IPS-18c (cell line): ENCODE measurements around the gene NDST1.
"Not testable (repeated sequence)": the region's sequence is repeated elsewhere in the genome, so short reads cannot be mapped to it uniquely, and the experiment has no call there.

Experiments used
- H3K4me3 ChIP-seq: 2 replicates; pipeline ENCODE4 v1.7.0; 2013; ENCODE audit warnings: low read depth, mild to moderate bottlenecking, low read length, moderate library complexity; ENCODE audit not compliant: insufficient read depth
- H3K9me3 ChIP-seq: one replicate; pipeline ENCODE4 v1.6.1; 2013; ENCODE audit warnings: mild to moderate bottlenecking, low read length, moderate library complexity; ENCODE audit not compliant: control insufficient read depth, insufficient read depth

Gene NDST1

DNA sequence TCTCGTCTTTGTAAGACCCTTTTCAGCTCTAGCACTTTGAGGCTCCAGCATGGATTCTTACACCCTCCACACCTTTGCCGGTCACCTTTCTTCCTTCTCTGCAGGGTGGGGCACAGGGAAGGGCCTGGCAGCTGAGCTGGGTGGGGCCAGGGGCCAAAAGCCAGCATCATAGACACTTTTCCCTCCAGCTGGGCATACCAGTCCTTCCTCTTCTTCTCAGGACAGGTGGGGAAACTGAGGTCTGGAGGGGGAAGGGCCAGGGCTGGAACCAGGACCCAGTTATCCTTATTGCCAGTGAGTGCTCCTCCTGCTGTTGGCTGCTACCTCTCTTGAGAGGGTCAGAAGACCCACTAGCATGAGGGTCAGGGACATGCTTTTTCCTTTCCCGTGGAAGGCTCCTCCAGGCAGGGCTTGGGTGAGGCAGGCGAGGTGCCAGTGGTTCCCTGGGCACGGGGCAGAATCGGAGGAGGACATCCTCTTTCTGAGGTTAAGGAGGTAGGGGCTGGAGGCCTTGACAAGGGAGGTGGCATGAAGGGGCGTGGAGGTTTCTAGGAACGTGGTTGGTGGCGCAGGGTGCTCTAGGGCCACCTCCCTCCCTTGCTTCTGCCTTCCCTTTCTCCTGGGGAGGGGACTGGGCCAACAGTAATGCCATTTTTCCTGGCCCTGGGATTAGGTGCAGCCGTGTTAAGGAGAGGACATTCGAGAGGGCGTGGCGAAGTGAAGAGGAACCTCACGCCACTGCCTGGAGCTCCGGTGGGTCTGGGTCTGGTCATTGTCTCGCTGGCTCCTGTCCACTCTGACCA, at the start of gene NDST1:
Gene NDST1, plus strand, starts transcription at position 658 of the 803 bp plus-strand sequence. CDS start 13,124 bp downstream, outside the sequence.
- Histone ChIP-seq H3K4me3 (no peak within 1 kb of the TSS), H3K9me3 (peaks cover 2% of the 10 kb centered on the region)

DNA sequence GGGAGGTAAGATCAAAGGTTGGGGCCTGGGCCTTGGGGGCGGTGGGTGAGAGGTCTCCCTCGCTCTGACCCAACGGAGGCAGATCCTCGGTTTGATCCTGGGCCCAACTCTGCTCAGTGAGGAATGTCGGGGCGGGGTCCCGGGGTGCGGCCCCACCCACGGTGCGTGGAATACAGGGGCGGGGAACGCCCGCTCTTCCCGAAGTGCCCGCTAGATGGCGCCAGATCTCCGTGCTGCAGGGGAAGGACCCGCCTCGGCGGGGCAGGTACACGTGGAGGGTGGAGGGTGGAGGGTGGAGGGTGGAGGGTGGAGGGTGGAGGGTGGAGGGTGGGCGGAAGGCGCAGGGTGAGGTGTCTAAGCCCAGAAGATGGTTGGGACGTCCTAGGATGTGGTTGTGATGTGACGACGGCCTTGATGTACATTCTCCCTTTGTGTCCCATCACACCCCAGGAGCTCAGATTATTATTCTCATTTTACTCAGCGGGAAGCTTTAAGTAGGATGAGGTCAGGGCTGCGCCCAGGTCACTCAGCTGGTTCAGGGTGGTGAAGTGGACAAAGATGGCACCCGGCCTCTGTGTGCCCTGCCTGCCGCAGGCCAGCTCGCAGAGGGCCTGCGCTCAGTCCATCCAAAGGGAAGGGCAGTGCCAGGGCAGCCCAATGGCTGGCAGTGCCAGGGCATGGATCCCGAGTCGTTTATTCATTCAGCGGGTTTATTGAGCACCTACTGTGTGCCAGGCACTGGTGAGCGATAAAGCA, 49.0 kb upstream of the NDST1 start:
- Histone ChIP-seq H3K4me3 (no peak overlapping the region), H3K9me3 (no peaks in the 10 kb centered on the region)

DNA sequence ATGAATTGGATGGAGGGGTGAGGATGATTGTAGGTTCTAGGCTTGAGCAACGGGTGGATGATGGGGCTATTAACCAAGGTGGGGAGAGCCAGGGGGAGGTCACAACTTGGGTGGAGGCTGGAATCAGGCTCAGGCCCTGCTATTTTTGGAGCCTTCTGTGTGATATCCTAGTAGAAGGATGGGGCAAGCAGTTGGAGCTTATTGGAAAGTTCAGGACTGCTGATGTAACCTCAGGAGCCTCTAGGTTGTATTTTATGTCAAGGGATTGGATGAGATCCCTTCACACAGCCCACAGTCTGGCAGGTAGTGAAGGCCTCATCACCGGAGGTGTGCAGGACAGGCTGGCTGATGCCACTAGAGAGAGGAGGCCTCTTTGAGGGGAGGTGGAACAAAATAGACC, 47.1 kb upstream of the NDST1 start:
- H3K9me3 ChIP-seq, result no peaks in the 10 kb centered on the region
- no peak overlapping the region for H3K4me3 ChIP-seq

DNA sequence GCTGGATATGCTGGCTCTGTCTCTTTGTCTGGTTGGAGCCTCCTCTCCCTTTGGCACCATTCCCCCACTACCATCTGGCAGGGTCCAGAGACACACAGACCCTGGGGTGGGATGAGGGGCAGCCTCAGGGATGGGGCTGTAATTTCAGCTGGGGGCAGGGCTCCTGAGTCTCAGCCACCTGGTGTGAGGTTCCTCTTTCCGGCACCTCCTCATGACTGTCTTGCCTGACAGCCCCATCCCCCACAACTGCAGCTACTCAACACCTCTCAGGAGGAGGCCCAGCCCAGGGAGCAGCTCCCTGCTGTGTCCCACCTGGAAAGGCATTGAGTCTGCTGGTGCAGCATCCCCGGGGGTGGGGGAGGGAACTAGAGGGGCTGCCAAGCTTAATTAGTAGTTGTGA, 46.7 kb upstream of the NDST1 start:
- H3K4me3 ChIP-seq, result no peak overlapping the region; the same call in 1 of the 2 replicates
- no peaks in the 10 kb centered on the region for H3K9me3 ChIP-seq

DNA sequence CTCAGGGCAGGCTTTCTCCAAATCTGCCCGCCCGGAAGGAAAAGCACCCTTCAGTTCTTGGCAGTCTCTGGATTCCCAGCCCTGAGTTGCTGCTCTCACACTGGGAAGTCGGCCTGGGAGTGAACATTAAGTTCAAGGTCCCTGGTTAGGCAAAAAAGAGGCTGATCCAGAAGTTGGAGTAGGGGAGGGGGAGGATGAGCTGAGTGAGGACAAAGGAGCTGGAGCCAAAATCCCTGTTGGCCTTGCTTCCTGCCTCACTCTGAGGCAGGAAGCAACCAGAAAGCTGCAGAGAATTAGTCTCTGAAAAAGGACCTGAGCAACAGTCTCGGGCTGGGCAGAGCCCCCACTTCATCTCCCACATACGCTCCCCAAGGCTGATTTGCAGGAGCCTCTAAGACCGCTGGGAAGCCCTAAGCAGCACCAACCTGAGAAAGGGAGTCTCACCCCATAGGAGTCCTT, 43.3 kb upstream of the NDST1 start:
- H3K4me3 ChIP-seq, result no peak overlapping the region

DNA sequence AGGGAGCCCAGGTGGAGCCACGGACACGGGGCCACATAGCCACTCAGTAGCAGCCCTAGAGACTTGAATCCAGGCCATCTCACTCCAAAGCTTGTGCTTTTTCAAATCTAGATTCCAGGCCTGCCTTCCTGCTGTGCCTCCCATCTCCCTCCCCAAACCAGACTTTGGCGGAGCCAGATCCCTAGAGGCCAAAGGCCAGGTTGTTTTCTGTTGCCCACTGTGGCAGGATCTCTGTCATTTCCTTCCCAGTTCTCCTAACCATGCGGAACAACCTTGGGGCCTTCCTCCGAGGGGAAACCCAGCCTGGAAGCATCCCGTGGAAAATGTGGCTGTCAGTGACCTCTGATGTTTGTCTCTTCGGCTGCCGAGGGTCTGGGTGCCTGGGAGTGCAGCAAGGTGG, 42.0 kb upstream of the NDST1 start:
- no peaks in the 10 kb centered on the region for H3K9me3 ChIP-seq
- no peak overlapping the region for H3K4me3 ChIP-seq

More for the DNA sequence above, 43.3 kb upstream of the NDST1 start:
- H3K9me3 ChIP-seq, result no peaks in the 10 kb centered on the region

DNA sequence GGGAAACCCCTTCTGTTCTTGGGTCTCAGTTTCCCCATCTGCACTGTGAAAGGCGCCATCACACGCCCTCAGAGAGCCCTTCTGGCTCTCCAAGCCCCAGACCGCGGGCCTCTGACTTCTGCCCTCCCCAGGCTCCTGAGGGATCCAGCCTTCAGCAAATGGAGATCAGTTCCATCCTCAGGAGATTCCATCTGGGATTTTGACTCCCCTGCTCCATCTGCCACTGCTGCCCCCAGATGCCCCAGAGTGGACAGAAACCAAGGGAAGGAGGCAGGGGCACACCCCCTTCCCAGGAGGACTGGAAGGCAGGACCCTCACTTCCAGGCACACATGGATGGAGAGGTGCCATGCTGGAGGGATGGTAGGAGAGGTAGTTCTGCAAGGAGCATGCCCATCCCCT, 39.7 kb upstream of the NDST1 start:
- no peaks in the 10 kb centered on the region for H3K9me3 ChIP-seq
- H3K4me3 ChIP-seq, result no peak overlapping the region

DNA sequence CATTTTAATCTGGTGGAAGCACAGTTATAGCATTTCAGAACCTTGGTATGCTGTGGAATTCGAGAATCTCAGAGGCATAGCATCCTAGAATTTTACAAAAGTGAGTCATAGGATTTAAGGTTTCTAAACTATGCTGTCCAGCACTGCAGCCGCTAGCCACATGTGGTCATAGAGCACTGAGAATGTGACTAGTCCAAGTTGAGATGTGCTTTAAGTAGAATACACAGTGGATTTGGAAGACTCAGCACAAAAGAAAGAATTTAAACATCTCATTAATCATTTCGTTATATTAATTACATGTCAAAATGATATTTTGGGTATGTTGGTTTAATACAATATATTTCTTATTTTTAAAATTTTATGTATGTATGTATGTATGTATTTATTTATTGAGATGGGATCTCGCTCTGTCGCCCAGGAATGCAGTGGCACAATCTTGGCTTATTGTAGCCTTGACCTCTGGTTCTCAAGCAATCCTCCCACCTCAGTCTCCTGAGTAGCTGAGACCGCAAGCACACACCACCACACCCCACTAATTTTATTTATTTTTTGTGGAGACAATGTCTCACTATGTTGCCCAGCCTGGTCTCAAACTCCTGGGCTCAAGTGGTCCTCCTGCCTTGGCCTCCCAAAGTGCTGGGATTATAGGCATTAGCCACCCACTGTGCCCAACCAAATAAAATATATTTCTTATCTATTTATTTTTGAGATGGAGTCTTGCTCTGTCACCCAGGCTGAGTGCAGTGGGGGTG, 38.0 kb upstream of the NDST1 start:
- H3K9me3 ChIP-seq, result no peaks in the 10 kb centered on the region

DNA sequence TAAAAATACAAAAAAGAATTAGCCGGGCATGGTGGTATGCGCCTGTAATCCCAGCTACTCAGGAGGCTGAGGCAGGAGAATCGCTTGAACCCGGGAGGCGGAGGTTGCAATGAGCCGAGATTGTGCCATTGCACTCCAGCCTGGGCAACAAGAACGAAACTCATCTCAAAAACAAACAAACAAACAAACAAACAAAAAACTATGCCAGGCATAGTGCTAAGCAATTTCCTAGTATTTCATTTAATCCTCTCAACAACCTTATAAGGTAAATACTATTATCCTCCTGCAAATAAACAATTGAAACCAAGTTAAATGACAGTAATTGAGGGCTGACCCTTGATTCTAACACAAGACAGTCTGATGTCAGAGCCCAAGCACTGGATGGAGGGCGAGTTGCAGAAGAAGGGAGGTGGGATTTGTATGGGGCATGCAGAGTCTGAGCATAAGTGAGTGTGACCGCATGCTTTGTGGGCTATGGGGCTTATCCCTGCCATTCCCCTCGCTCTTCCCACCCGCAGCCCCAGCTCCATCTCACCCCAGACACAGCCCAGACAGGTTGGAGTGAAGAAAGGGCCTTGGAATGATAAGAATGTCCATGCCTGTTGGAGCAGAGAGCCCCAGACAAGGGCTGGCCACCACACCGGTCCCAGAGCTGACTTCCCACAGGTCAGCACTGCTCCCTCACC, 34.1 kb upstream of the NDST1 start:
- Histone ChIP-seq H3K9me3 (no peaks in the 10 kb centered on the region), H3K4me3 (no peak overlapping the region)

More for the DNA sequence above, 38.0 kb upstream of the NDST1 start:
- H3K4me3 ChIP-seq, result no peak overlapping the region

DNA sequence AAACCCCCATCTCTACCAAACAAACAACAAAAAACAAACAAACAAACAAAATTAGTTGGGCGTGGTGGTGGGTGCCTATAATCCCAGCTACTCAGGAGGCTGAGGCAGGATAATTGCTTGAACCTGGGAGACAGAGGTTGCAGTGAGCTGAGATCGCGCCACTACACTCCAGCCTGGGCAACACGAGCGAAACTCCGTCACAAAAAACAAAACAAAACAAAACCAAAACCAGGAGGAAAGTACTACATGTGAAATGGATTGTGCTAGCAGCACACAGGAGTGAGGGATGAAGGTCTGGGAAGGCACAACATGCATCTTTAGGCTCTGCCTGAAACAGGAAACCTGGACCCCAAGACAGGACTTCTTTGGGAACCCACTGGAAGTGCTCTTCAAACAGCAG, 31.4 kb upstream of the NDST1 start:
- not testable (repeated sequence) for H3K4me3 ChIP-seq, H3K9me3 ChIP-seq

DNA sequence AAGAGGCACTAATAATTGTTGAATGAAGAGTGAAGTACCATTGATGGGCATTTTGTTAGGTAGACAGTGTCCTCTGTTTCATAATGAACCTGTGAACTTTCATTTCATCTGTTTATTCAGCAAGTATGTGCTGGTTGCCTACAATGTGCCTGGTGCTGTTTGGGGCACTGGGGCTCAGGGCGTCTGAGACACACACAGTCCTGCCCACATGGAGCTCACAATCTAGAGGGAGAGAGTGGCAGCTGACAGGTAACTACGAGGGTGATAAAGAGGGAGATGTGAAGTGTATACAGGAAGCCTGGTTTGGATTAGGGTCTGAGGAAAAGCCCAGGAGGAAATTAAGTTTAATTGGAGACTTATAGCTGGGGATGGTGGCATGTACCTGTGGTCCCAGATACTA, 28.5 kb upstream of the NDST1 start:
- no peaks in the 10 kb centered on the region for H3K9me3 ChIP-seq

DNA sequence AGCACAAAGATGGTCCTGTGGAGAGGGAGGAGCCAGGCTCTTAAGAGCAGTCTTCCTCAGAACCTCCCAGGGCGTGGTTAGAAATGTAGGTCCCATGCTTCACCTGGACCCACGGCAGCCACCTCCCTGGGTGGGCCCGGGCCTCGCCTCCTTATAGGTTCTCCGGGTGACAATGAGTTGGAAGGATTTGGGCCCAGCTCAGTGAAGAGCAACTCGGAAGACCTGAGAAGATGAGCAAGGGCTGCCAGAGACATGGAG, 26.3 kb upstream of the NDST1 start:
- Histone ChIP-seq H3K9me3 (no peaks in the 10 kb centered on the region), H3K4me3 (no peak overlapping the region)

More for the DNA sequence above, 28.5 kb upstream of the NDST1 start:
- no peak overlapping the region for H3K4me3 ChIP-seq

DNA sequence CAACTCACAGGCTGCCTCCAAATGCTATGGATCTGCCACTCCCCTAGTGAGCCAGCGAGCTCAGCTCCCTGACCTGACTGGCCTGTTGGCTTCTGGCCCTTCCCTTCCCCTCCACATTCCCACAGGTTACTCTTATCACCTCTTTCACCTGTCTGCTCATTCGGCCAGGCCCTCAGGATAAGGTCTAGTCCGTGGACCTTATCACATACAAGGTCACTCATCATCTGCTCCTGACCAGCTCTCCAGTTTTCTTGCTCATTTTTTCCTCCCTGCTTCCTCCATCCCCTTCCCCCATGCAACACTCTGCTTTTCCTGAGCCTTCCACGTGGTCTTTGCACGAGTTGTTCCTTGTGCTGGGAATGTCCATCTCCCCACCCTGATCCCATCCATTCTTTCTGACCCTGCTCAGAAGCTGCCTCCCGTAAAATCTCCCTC, 25.9 kb upstream of the NDST1 start:
- no peak overlapping the region for H3K4me3 ChIP-seq
- no peaks in the 10 kb centered on the region for H3K9me3 ChIP-seq

DNA sequence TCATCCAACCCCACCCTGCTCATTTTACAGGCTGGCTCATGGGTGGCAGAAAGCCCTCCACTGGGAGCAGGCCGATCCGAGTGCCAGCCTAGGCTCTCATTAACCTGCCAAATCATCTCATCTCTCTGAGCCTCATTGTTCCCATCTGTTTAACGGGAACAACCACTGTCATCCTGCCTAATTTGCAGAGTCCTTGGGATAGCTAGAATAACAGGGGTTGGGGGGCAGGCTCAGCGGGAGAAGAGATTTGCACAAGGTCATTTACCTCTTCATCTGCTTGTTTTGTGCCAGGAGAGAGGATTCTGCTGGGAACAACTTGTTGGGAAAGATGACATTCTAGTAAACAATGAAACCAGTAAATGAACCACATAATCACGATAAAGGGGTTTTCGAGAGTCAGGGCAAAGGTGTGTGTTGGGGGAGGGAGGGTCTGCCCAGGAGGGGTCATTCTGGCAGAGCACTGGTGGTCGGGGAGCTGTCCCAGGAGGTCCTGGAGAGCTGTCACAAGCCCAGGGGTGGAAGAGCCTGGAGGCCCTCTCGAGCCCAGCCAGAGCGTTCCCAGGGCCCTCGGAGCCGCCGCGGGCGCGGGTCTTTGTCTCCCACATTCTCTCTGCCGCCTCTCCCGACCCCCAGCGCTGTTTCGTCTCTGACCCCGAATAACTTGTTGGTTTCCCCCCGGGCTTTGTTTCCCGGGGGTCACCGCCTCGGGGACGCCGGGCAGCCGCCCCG, 22.8 kb upstream of the NDST1 start:
- peak overlapping the region; percentile 77 for H3K4me3 ChIP-seq
- no peaks in the 10 kb centered on the region for H3K9me3 ChIP-seq

DNA sequence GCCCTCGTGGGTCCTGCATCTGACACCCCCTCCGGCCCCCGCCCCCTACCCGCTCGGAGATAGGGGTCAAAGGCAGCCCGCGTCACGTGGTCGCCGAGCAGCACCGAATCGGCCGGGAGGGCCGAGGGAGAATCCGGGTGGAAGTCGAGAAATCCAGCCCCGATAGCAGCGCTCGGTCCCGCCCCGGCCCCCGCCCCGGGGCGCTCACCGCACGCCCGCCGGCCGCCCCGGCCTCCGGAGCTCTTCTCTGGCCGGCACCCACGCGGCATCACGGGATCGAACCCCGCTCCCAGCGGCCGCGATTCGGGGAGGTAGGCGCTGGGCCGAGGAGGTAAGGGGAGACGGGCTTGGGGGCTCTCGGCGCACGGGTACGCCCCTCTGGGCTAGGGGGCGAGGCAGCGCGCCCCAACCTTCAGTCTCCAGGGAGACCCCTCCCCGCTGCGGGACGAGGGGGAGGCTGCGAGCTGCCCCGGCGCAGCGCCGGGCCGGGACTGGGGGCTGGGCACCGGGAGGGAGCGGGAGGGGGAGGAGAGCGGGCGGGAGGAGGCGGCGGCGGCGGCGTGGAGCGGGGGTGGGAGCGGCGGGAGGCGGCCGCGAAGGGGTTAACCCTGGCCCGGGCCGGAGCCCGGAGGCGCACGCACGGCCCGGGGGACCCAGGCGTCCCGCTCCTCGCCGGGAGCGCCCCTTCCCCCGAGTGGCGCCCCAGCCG, 22.1 kb upstream of the NDST1 start:
- Histone ChIP-seq H3K9me3 (no peaks in the 10 kb centered on the region), H3K4me3 (peak overlapping the region; percentile 77)
